Pancreas (tissue), 10 donors: ENCODE data around the gene FRG2C. TPM values are rescaled to one million over a fixed set of nuclear protein-coding genes. Genes with fewer than 3 reads are reported as not detected.
"Not testable (repeated sequence)": the region's sequence is repeated elsewhere in the genome, so short reads cannot be mapped to it uniquely, and the experiment has no call there.

Source experiments
- ATAC-seq, 4 donors: fragments of 200-7000 bp; cut with Tn5 transposase; one replicate each; pipeline versions ENCODE4 v1.8.0 to v1.9.1; 2020; ENCODE audit warnings: mild to moderate bottlenecking in 4 of 4, moderate library complexity in 4 of 4
- DNase-seq, 6 donors: peaks; one replicate each; pipeline ENCODE4 v3.0.0-alpha.2; 2020
- FAIRE-seq: peaks from 2 replicates; lab custom pipeline; 2012; peaks lifted over from hg19 to GRCh38; lab: Jason Lieb, UNC
- H3K27ac ChIP-seq, 4 donors: fragments of 200-600 bp; sonication (generic); 1 replicate in 3 of 4; 2 replicates in 1 of 4; pipeline versions ENCODE4 v1.5.0 to v1.8.0; 2020
- H3K27me3 ChIP-seq, 4 donors: fragments of 200-600 bp; one replicate each; pipeline ENCODE4 v1.8.0; 2021
- H3K36me3 ChIP-seq, 3 donors: fragments of 200-600 bp; sonication (generic) in 1 of 3; one replicate each; pipeline versions ENCODE4 v1.5.0 to v1.8.0; 2020 to 2021
- H3K4me1 ChIP-seq, 3 donors: fragments of 200-600 bp; one replicate each; pipeline ENCODE4 v1.8.0; 2021
- H3K4me3 ChIP-seq, 4 donors: fragments of 200-600 bp; sonication (generic) in 2 of 4; one replicate each; pipeline versions ENCODE4 v1.5.0 to v1.8.0; 2020 to 2021
- H3K9me3 ChIP-seq, 4 donors: fragments of 200-600 bp; one replicate each; pipeline ENCODE4 v1.8.0; 2021
- WGBS, 2 donors: extraction: QIAGEN DNeasy Blood & Tissue Kit; methylation state at CpG; one replicate each; pipeline ENCODE4 v1.1.7; 2013; 5-methylcytosine and 5-hydroxymethylcytosine counted together
- intact Hi-C, 3 donors: fragments of 100-400 bp; cut with DNase I; formaldehyde crosslinking; loops; one replicate each; pipeline versions ENCODE4 v1.11.1 to v1.14.2; 2022
- polyA plus RNA-seq, 2 donors: library from polyadenylated mRNA; stranded (reverse); fragments of 200-250 nt; gene quantifications; one replicate each; pipeline ENCODE4 v1.2.3, GENCODE V29; 2013
- total RNA-seq, 6 donors: library from RNA; stranded (reverse); fragmentation: NEBNext Ultra II Directional in 4 of 6; extraction: Animal tissue kit (Norgen Biotek cat#: 25700) in 4 of 6; gene quantifications; one replicate each; pipeline versions ENCODE4 v1.2.1 to v1.2.4, GENCODE V29; 2021 to 2023
- TF ChIP-seq, protein P1 (sequence below), 4 donors: fragments of 200-600 bp; sonication (generic) in 3 of 4; IDR thresholded peaks; one replicate each; pipeline versions ENCODE4 v1.5.0 to v1.8.0; 2021; ENCODE audit warnings: antibody characterized with exemption in 4 of 4
- donor health status: healthy with polysubstance abuse.
- donor health status: DM: no; HTN: no; CAD: no; lungs with moderate emphysema.
- donor health status: DM: no; HTN: no; CAD: no.
- donor health status: control.
- donor health status: control.
- donor health status: Bipolar disorder and iron deficiency.
- donor health status: DM: yes; HTN: yes; CAD: no.
- donor health status: DM: no; HTN: no; CAD: no.
- donor health status: DM: no; HTN: no; CAD: no.
- donor health status: DM: yes; HTN: yes; CAD: no.

FRG2C gene
- total and polyA plus RNA-seq, 8 donors = not detected

DNA sequence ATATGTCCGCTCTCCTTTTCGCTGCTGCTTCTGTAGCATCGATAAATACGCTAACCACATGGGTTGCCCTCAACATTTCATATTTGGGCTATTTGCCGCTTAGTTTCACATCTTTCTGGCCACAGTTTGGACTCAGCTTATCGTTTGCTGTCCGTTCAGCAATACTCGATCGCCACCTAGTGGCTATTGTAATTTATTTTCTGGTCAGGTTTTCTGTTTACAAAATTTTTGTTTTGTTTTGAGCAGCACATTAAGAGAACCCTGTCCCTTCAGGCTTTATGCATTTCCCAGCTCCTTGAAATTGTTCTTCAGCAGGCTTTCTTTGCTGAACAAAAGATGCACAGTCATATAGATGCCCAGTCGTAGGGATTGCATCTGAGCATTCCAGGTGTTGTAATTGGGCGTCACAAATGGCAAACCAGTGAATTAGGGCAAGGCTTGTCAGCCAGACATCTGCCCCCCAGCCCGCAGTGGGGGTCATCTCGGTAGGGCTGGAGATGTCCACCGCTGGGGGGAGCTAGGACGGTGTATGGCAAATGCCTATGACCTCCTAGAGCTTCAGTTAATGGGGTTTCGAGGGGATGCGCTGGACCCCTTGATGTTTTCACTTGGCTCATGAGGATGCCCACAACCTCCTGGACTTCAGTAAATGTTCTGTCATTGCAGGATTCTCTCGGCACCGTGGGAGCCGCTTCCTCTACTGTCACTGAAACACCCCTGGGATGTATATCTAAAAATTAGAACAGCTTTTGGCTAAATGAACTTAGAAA, 20.9 kb upstream of the FRG2C start:
- TF ChIP-seq, protein P1, sequence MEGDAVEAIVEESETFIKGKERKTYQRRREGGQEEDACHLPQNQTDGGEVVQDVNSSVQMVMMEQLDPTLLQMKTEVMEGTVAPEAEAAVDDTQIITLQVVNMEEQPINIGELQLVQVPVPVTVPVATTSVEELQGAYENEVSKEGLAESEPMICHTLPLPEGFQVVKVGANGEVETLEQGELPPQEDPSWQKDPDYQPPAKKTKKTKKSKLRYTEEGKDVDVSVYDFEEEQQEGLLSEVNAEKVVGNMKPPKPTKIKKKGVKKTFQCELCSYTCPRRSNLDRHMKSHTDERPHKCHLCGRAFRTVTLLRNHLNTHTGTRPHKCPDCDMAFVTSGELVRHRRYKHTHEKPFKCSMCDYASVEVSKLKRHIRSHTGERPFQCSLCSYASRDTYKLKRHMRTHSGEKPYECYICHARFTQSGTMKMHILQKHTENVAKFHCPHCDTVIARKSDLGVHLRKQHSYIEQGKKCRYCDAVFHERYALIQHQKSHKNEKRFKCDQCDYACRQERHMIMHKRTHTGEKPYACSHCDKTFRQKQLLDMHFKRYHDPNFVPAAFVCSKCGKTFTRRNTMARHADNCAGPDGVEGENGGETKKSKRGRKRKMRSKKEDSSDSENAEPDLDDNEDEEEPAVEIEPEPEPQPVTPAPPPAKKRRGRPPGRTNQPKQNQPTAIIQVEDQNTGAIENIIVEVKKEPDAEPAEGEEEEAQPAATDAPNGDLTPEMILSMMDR (IDR thresholded peaks at IDR 0.05) = peak; percentile 15 to 53 (median 38)
- H3K4me3 ChIP-seq, H3K4me1 ChIP-seq, H3K36me3 ChIP-seq, ATAC-seq, H3K27ac ChIP-seq, intact Hi-C loops, DNase-seq, H3K27me3 ChIP-seq, H3K9me3 ChIP-seq: not testable (repeated sequence)
- 16 to 18% methylated on average over 20 of the region's 20 CpGs for WGBS, 2 donors
- peak; percentile 20 for FAIRE-seq

- H3K9me3 ChIP-seq, ATAC-seq, intact Hi-C loops, H3K36me3 ChIP-seq, H3K4me3 ChIP-seq, FAIRE-seq, H3K27ac ChIP-seq, H3K4me1 ChIP-seq, H3K27me3 ChIP-seq, DNase-seq: not testable (repeated sequence)
- 49 to 67% methylated on average over 4 of the region's 4 CpGs for WGBS, 2 donors
These were observed 18.6 kb upstream of the FRG2C start for GRCh38 chr3:75645548-75645947.

GRCh38 chr3:75650191-75650590, 13.9 kb upstream of the FRG2C start:
- no peak overlapping the region for H3K4me3 ChIP-seq
- no peaks in the 10 kb centered on the region for H3K36me3 ChIP-seq
- no peaks in the 10 kb centered on the region for H3K9me3 ChIP-seq
- WGBS, 2 donors = 79 to 89% methylated on average over 9 of the region's 9 CpGs
- ATAC-seq (no peak), FAIRE-seq (no peak), DNase-seq (no peak)
- no peaks in the 10 kb centered on the region for H3K4me1 ChIP-seq
- no peak overlapping the region for H3K27ac ChIP-seq
- intact Hi-C loops = no loop called here
- TF ChIP-seq, protein P1 (IDR thresholded peaks at IDR 0.05) = no peak
- no peaks in the 10 kb centered on the region for H3K27me3 ChIP-seq

GRCh38 chr3:75655101-75655904, 8.8 kb upstream of the FRG2C start:
- DNase-seq, H3K27ac ChIP-seq, H3K4me1 ChIP-seq, ATAC-seq, H3K4me3 ChIP-seq, intact Hi-C loops, H3K27me3 ChIP-seq, FAIRE-seq, H3K36me3 ChIP-seq, H3K9me3 ChIP-seq: not testable (repeated sequence)
- WGBS, 2 donors = 52 to 55% methylated on average over 47 to 50 of the region's 50 CpGs

DNA sequence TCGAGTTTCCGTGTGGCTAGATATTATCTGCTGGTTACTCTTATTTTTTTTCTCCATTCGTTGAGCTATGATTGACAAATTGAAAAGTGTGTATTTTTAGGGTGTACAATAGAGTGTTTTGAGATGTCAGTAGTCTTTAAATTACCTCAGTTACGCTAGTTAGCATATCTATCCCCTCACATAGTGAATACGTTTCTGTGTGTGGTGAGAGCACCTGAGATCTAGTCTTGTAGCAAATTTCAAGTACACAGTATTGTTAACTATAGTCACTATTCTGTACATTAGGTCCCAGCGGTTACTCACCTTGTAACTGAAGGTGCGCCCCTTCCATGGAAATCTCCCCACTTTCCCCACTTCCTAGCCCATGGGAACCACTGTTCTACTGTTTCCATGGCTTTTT, 8.2 kb upstream of the FRG2C start:
- intact Hi-C loops, H3K27ac ChIP-seq, DNase-seq, H3K36me3 ChIP-seq, H3K9me3 ChIP-seq, FAIRE-seq, H3K4me1 ChIP-seq, H3K27me3 ChIP-seq, H3K4me3 ChIP-seq, ATAC-seq: not testable (repeated sequence)
- 64 to 73% methylated on average over 7 of the region's 7 CpGs for WGBS, 2 donors

DNA sequence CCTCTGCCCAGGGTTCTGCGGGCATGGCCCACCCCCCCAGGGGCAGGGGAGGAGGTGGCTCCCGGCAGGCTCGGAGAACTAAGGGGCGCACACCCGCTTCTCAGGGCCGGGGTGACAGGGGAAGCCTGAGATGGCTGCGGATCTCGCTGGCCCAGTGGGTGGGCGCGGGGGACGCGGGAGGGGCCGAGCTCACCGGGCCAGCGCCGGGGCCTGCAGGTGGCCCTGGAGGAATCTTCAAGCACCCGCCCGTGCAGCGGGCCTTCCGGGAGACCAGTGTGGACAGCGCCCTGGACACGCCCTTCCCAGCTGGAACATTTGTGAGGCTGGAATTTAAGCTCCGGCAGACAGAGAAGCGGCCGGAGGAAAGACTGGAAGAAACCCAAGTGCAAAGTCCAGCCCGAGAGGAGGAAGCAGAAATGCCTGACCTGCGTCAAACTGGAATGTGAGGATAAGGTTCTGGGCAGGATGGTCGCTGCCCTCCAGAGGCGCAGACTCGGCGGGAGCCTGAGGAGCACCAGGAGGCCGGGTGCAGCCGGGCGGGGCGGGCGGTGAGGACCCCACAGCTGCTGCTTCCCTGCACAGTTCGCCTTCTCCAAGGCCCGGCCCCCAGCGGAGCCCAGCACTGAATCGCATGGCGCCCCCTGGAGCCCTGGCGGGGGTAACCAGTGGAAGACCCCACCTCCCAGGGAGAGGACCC, 5.6 kb upstream of the FRG2C start:
- intact Hi-C loops, H3K36me3 ChIP-seq, H3K9me3 ChIP-seq, FAIRE-seq, H3K4me1 ChIP-seq, H3K27me3 ChIP-seq: not testable (repeated sequence)
- TF ChIP-seq, protein P1 (IDR thresholded peaks at IDR 0.05) = peak in 2 of 4 donors; percentile 11 to 24
- WGBS, 2 donors = 0 to 2% methylated on average over 42 of the region's 42 CpGs
- H3K4me3 ChIP-seq = peak overlapping the region; percentile 24 to 65 (median 47)
- peak in 3 of 4 donors; percentile 28 to 75 (median 69) for ATAC-seq
- DNase-seq = peak; percentile 64 to 76 (median 69)
- H3K27ac ChIP-seq = peak overlapping the region; percentile 16 to 56 (median 38)

DNA sequence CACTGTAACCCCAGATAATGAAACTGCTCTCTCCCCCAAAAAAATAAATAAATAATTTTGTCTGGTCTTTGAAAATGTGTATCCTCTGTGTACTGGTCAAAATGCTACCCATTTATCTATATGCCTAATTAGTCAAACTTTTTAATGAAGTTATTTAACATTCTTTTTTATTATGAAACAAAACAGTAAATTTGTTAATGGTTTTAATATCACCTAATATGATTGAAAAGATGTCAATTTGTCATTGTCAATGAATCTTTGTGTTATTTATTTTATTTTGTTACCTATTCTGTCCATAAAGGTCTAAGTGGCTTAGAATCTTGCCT, 5.1 kb upstream of the FRG2C start:
- ATAC-seq, H3K4me1 ChIP-seq, H3K27me3 ChIP-seq, H3K36me3 ChIP-seq, H3K9me3 ChIP-seq, intact Hi-C loops, DNase-seq: not testable (repeated sequence)
- Histone ChIP-seq H3K27ac (peak overlapping the region; percentile 16 to 56 (median 38)), H3K4me3 (peak overlapping the region in 3 of 4 donors; percentile 34 to 65 (median 60))
- FAIRE-seq = peak; percentile 91

DNA sequence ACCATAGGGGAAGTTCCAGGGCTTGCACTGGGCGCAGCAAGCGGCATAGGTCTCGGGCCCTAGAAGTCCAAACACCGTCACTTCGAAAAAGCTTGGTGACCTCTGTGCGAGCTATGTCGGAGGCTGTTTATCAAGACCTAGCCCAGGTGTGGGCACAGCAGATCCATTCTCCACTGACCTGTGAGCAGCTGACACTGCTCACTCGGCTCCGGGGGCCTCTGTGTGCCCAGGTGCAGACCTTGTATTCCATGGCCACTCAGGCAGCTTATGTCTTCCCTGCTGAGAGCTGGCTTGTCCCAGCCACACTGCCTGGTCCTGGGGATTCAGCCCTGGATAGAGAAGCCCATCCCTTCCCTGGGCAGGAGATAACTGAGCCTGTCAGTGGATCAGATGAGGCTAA, 1.5 kb downstream of the FRG2C start:
- intact Hi-C loops, ATAC-seq, H3K27me3 ChIP-seq, H3K4me3 ChIP-seq, H3K27ac ChIP-seq, H3K9me3 ChIP-seq, H3K36me3 ChIP-seq, H3K4me1 ChIP-seq, FAIRE-seq: not testable (repeated sequence)
- DNase-seq = peak in 1 of 6 donors; percentile 34
- WGBS, 2 donors = 65 to 66% methylated on average over 9 of the region's 9 CpGs
